GM19467 (cell line): ENCODE results near the gene ASB4.

Source experiments
- ATAC-seq: cut with Tn5 transposase; IDR thresholded peaks from one replicate; pipeline ENCODE4 v1.9.1; 2021; ENCODE audit warnings: mild to moderate bottlenecking, moderate library complexity; ENCODE audit not compliant: unreplicated experiment

ASB4 gene

DNA sequence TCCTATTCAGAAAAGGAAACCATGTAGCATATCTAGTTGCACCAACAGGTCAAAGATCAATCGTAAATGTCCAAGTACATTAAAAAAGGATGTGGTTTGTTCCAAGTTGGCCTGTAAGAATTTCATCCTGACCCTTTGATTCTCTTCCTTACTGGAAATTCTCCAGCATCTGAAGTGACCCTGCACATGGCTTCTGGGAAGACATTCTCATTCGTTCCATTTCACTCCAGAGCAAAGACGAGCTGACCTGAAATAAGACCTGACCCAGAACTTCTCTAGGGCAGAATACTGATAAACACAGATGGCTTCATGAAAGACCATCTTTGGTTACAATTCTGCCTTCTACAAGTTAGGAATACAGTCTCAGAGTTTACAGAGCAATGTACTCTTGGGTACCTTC is 39.8 kb downstream of the ASB4 start:
- ATAC-seq, result no peak

DNA sequence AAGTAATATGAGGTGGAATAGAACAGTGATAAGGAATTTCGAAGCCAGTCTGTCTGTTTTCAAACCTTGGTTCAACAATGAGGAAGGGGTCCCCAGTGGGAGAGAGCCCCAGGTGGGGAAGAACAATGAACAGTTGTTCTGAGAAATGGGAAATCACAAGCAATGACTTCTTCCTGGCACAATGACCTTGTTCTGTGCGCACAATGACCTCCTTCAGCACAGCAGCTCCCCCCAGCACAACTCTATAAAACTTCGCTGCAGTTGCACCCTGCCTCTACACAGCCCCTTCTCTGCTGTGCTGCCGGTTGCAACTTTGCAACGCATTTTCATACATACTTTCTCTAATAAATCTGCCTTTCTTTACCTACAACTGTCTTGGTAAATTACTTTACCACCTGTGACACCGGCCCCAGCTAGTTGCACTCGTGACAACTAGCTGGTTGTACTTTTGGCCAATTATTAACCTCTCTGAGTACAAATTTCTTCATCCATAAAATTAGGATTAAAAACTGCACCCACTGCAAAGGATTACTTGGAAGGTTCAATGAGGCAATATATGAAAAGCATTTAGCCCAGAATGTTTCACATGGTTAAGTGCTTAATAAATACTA is 40.5 kb downstream of the ASB4 start:
- ATAC-seq, result no peak

DNA sequence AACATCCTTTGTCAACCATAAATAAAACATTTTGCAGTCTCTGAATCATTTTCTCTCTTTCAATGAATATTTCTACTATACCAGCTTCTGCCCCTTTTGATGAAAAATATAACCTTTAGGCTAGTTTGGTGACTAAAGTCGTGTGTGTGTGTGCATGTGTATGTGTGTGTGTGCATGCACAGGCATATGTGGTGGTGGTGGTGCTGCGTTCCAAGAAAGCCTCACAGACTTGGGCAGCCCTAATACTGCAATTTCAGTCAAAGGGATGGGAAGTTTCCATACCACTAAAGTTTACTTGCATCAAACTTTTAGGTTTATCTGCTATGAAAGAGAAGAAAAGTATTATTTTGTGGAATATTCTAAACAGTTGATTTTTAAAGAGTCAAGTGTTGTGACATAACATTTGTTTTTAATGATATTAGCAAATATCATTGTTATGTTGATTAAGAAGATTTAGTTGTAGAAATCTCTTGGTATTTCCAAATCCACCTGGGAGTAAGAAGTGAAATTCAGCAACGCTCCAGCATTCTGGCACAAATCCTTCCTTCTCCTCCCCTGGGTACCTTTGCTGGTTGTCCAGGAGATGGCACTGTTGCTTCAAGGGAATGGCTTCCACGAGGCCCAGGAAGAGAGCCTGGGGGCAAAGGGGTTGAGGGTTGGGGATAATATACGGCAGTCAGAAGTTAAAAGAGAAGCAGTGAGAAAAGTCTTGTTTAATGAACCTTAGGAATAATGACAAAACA is 41.5 kb downstream of the ASB4 start:
- ATAC-seq, result peak; percentile 54

DNA sequence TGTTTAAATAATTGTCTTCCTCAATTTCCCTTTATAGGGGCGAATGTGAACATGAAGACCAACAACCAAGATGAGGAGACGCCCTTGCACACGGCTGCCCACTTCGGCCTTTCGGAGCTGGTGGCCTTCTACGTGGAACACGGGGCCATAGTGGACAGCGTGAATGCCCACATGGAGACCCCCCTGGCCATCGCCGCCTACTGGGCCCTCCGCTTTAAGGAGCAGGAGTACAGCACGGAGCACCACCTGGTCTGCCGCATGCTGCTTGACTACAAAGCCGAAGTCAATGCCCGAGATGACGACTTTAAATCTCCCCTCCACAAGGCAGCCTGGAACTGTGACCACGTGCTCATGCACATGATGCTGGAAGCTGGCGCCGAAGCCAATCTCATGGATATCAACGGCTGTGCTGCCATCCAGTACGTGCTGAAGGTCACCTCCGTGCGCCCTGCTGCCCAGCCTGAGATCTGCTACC is 42.1 kb downstream of the ASB4 start:
- ATAC-seq, result no peak

- ATAC-seq, result no peak
Measured at GRCh38 chr7:95529701-95530100, 44.0 kb downstream of the ASB4 start.

DNA sequence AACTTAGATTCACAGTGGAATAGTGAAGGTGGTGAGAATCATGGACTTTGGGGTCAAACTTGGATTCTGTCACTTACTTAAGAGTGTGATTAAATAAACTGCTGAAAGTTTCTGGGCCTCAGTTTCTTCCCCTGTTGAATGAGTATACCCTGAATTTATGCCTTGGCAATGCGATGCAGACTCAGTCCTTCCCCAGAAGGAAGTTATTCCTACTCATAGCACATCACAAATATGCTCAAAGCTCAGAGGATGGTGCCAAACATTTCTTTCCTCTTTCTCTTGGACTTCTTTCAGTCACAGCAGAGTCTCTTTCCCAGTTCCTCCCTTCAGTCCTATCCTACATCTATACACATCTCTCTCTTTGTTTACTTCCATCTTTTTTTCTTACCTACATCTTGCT is 45.1 kb downstream of the ASB4 start:
- no peak for ATAC-seq

GRCh38 chr7:95531605-95532219 is 46.0 kb downstream of the ASB4 start:
- no peak for ATAC-seq

- ATAC-seq, result no peak
Measured at GRCh38 chr7:95534796-95535195, 49.1 kb downstream of the ASB4 start.

GRCh38 chr7:95535662-95536061 is 49.9 kb downstream of the ASB4 start:
- no peak for ATAC-seq

DNA sequence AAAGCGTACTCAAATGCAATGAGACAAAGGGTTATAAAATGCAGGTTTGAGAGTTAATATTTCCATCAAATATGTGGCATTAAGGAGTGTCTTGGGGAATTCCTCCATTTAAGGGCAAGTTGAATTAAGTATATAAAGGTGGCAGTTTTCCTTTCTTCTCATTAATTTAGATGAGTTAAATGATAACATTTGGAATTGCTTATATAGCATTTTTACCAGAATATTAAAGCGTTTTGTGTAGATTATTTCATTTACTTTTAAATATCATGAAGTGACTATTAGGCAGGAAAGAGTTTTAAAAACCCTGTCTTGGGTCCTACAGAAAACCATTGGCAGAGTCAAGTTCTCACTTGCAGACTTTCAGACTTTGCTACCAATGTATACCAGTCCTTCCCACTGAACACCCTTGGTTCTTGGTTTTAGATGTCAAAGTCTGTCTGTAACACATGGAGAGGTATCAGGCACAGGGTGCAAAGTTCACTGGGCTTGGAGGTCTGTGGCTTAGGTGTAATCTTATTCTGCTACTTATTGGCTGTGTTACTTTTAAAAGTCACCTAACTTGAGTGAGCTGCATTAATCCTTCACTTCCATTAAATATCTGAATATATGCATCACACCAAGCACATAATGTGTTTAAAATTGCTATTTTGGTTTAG is 51.0 kb downstream of the ASB4 start:
- no peak for ATAC-seq

- no peak for ATAC-seq
Measured at GRCh38 chr7:95537468-95537867, 51.7 kb downstream of the ASB4 start.

GRCh38 chr7:95539426-95539825 is 53.7 kb downstream of the ASB4 start:
- no peak for ATAC-seq

GRCh38 chr7:95540366-95540765 is 54.6 kb downstream of the ASB4 start:
- ATAC-seq, result no peak

GRCh38 chr7:95543312-95543711 is 57.6 kb downstream of the ASB4 start:
- ATAC-seq, result no peak

DNA sequence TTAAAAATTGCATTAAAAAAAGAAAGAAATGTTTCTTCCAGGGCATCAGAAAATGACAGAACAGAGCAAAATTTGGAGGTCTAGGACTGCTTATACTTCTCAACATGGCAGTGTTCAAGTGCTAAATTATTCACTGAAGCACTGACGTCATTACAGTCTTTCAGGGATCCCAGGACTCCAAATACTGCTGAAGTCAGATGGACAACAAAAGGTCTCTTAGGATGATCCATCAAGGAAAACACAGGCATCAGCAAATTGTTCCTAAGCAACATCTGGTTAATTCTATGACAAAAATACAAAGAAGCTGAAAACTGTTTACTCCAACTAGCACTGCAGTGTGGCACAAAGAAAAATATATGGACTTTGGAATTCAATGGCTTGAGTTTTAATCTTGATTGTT is 58.4 kb downstream of the ASB4 start:
- ATAC-seq, result no peak

DNA sequence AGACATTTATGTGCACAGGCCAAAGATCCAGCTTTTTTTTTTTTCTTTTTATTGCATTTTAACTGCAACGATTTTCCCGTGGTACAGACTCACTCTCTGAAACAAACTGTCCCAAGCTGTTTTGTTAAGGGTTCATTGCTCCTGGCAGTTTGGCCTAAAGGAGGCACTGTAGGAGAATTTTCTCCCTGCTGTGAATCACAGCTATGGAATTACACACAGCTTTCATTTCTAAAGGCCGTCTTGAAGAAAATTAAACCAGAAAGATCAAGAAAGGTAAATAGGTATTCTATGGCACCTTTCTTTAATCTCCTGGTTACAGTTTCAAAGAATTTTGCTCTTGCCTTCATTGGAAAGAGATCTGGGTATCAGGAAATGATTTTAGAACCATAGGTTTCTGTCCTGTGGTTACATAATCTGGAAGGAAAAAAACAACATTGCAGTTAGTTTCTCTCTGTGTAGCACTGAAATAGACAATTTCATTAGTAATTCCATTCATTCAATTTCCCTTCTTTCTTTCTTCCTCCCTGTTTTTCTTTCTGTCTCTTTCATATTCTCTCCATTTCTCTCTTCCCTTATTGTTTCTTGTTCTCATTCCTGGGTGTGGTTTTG is 59.4 kb downstream of the ASB4 start:
- ATAC-seq, result no peak

- no peak for ATAC-seq
Measured at GRCh38 chr7:95545673-95546072, 59.9 kb downstream of the ASB4 start.

- no peak for ATAC-seq
Measured at GRCh38 chr7:95546647-95547046, 60.9 kb downstream of the ASB4 start.

GRCh38 chr7:95547361-95548348 is 61.9 kb downstream of the ASB4 start:
- no peak for ATAC-seq
